HL-60 (cell line): ENCODE data around the gene DIPK2A.

Experiments
- SPI1 ChIP-seq: IDR thresholded peaks from 2 replicates; pipeline ENCODE4 v1.6.1; 2012; ENCODE audit warnings: low read depth, mild to moderate bottlenecking, borderline replicate concordance
- TF ChIP-seq, protein P1 (sequence below): IDR thresholded peaks from one replicate; pipeline ENCODE4 v1.5.1; 2011; ENCODE audit warnings: low read length, control low read depth, inconsistent platforms; ENCODE audit not compliant: insufficient read depth

- no peak for TF ChIP-seq SPI1
- TF ChIP-seq, protein P1, sequence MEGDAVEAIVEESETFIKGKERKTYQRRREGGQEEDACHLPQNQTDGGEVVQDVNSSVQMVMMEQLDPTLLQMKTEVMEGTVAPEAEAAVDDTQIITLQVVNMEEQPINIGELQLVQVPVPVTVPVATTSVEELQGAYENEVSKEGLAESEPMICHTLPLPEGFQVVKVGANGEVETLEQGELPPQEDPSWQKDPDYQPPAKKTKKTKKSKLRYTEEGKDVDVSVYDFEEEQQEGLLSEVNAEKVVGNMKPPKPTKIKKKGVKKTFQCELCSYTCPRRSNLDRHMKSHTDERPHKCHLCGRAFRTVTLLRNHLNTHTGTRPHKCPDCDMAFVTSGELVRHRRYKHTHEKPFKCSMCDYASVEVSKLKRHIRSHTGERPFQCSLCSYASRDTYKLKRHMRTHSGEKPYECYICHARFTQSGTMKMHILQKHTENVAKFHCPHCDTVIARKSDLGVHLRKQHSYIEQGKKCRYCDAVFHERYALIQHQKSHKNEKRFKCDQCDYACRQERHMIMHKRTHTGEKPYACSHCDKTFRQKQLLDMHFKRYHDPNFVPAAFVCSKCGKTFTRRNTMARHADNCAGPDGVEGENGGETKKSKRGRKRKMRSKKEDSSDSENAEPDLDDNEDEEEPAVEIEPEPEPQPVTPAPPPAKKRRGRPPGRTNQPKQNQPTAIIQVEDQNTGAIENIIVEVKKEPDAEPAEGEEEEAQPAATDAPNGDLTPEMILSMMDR: no peak
These were observed 47.2 kb downstream of the DIPK2A start for GRCh38 chr3:144018776-144019175.
